ENCODE results near the gene MBNL2.

MBNL2 gene

GRCh38 chr13:97298816-97299215 is 76.7 kb downstream of the MBNL2 start:
- TF ChIP-seq RAD21 (IDR thresholded peaks at IDR 0.05; ENCODE audit: low read depth) (no peak), USF1 (IDR thresholded peaks at IDR 0.05) (peak; percentile 59)

- TF ChIP-seq YY1 (IDR thresholded peaks at IDR 0.05; ENCODE audit: low read depth), result no peak
- TF ChIP-seq ZBTB7A (IDR thresholded peaks at IDR 0.05; ENCODE audit: low read depth), result no peak
- TF ChIP-seq USF1 (IDR thresholded peaks at IDR 0.05), result no peak
These were observed 78.7 kb downstream of the MBNL2 start for GRCh38 chr13:97300871-97301270.

GRCh38 chr13:97301382-97302095 is 79.4 kb downstream of the MBNL2 start:
- TF ChIP-seq USF1 (IDR thresholded peaks at IDR 0.05) (no peak), RAD21 (IDR thresholded peaks at IDR 0.05; ENCODE audit: low read depth) (no peak)

- TF ChIP-seq TEAD4 (IDR thresholded peaks at IDR 0.05) (no peak), EP300 (IDR thresholded peaks at IDR 0.05; ENCODE audit: borderline replicate concordance) (no peak), USF1 (IDR thresholded peaks at IDR 0.05) (no peak), MAX (IDR thresholded peaks at IDR 0.05) (no peak), REST (IDR thresholded peaks at IDR 0.05; ENCODE audit: low read depth) (no peak), YY1 (IDR thresholded peaks at IDR 0.05; ENCODE audit: low read depth) (no peak), ZBTB7A (IDR thresholded peaks at IDR 0.05; ENCODE audit: low read depth) (no peak), CEBPB (IDR thresholded peaks at IDR 0.05) (no peak), TCF12 (IDR thresholded peaks at IDR 0.05; ENCODE audit: low read depth) (no peak), CREB1 (IDR thresholded peaks at IDR 0.05; ENCODE audit: low read depth) (no peak), EGR1 (IDR thresholded peaks at IDR 0.05) (no peak), RAD21 (IDR thresholded peaks at IDR 0.05; ENCODE audit: low read depth) (no peak), TAF1 (IDR thresholded peaks at IDR 0.05; ENCODE audit: low read depth) (no peak), NFIC (IDR thresholded peaks at IDR 0.05) (no peak), FOXM1 (IDR thresholded peaks at IDR 0.05; ENCODE audit: borderline replicate concordance, low read depth) (no peak)
These were observed 80.5 kb downstream of the MBNL2 start for GRCh38 chr13:97302611-97303010.

GRCh38 chr13:97306106-97306505 is 84.0 kb downstream of the MBNL2 start:
- TF ChIP-seq RAD21 (IDR thresholded peaks at IDR 0.05; ENCODE audit: low read depth), result no peak
- no peak for TF ChIP-seq NFIC (IDR thresholded peaks at IDR 0.05)
- no peak for TF ChIP-seq CREB1 (IDR thresholded peaks at IDR 0.05; ENCODE audit: low read depth)
- TF ChIP-seq TCF12 (IDR thresholded peaks at IDR 0.05; ENCODE audit: low read depth), result no peak
- no peak for TF ChIP-seq USF1 (IDR thresholded peaks at IDR 0.05)
- no peak for TF ChIP-seq CEBPB (IDR thresholded peaks at IDR 0.05)
- no peak for TF ChIP-seq TAF1 (IDR thresholded peaks at IDR 0.05; ENCODE audit: low read depth)
- no peak for TF ChIP-seq REST (IDR thresholded peaks at IDR 0.05; ENCODE audit: low read depth)
- no peak for TF ChIP-seq MAX (IDR thresholded peaks at IDR 0.05)
- TF ChIP-seq FOXM1 (IDR thresholded peaks at IDR 0.05; ENCODE audit: borderline replicate concordance, low read depth), result no peak
- TF ChIP-seq EP300 (IDR thresholded peaks at IDR 0.05; ENCODE audit: borderline replicate concordance), result no peak
- no peak for TF ChIP-seq EGR1 (IDR thresholded peaks at IDR 0.05)
- no peak for TF ChIP-seq YY1 (IDR thresholded peaks at IDR 0.05; ENCODE audit: low read depth)
- TF ChIP-seq TEAD4 (IDR thresholded peaks at IDR 0.05), result no peak
- TF ChIP-seq ZBTB7A (IDR thresholded peaks at IDR 0.05; ENCODE audit: low read depth), result no peak
